Measurements from ENCODE around the gene STIMATE. TPM values are rescaled to one million over a fixed set of nuclear protein-coding genes. Genes with fewer than 3 reads are reported as not detected.

Gene STIMATE
- total RNA-seq, 3 donors from 2014 or later (not counting 1 experiment from before 2014, with no cell fraction given), result 24.6 to 35.0 (median 33.1) TPM

DNA sequence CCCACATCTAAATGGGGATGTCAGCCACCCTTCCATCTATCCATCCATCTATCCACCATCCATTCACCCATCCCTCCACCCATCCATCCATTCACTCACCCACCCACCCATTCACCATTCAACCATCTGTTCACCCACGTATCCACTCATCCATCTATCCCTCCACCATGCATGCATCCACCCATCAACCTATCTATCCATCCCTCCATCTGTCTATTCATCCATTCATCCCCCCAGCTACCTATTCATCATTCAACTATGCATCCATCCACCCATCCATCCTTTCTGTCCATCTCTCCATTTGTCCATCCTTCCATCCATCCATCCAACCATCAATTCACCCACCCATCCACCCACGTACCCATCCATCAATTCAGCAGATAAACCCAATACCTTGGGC is 88.2 kb downstream of the STIMATE start:
- Mint-ChIP-seq H3K4me1 (peaks cover 0 to 23% of the 10 kb centered on the region in 2 donors), H3K27me3 (ENCODE audit: low read depth in 2 of 2) (no peaks in the 10 kb centered on the region), H3K36me3 (no peaks in the 10 kb centered on the region), H3K9me3 (no peaks in the 10 kb centered on the region), H3K27ac (no peak overlapping the region), H3K4me3 (no peak overlapping the region)
- TF ChIP-seq CTCF (IDR thresholded peaks at IDR 0.05), result no peak
- Histone ChIP-seq H3K9me3 (ENCODE audit: control insufficient read depth, insufficient read depth, low read length) (no peaks in the 10 kb centered on the region), H3K36me3 (ENCODE audit: control insufficient read depth, insufficient read depth, low read length) (no peaks in the 10 kb centered on the region), H3K4me3 (ENCODE audit: low read length) (no peak overlapping the region), H3K4me1 (ENCODE audit: control insufficient read depth, insufficient read depth, low read length) (peaks cover 15% of the 10 kb centered on the region), H3K27me3 (ENCODE audit: control insufficient read depth, insufficient read depth, low read length) (no peaks in the 10 kb centered on the region), H3K27ac (ENCODE audit: low read length) (no peak overlapping the region)
- WGBS (ENCODE audit: insufficient coverage), result 75% methylated on average over 2 of the region's 2 CpGs
- intact Hi-C loops (cut with micrococcal nuclease), result no loop called here
- ATAC-seq, result no peak
- DNase-seq, result no peak

DNA sequence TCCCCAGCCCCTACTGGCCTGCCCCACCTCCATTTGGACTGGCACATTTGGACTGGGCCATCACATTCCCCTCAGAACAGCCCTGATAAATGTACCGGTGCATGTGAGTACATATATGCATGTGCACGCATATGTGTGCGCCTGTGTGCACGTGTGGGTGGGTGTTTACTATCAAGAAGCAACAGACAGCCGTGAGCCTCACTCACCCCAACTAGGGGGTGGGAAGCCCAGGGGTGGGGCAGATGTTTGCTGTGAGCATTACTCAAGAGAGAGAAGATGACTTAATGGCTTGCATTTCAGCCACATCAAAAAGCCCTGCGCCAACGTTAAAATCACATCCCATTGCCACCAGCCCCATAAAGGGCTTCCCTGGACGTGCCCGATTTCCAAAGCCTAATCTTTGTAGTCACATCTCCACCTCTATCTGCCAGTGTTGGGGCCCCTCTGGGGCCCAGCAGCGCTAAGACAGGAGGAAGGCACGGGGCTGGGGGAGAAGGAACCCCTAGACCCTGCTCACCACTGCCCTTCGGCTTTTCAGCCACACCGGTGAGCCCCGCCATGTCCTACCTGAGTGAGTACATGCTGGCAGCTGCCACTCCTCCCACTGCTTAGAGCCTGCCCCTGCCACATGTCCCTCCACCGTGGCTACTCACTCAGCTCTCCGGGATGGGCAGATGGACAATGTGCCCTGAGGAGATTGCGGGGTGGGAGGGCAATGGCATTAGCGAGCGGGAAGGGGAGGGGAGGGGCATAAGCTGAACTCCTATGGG is 91.9 kb downstream of the STIMATE start:
- Mint-ChIP-seq H3K27me3 (ENCODE audit: low read depth in 2 of 2) (no peaks in the 10 kb centered on the region), H3K9me3 (no peaks in the 10 kb centered on the region), H3K36me3 (no peaks in the 10 kb centered on the region), H3K27ac (no peak overlapping the region), H3K4me1 (peaks cover 0 to 23% of the 10 kb centered on the region in 2 donors), H3K4me3 (no peak overlapping the region)
- no peak for ATAC-seq
- Histone ChIP-seq H3K27me3 (ENCODE audit: control insufficient read depth, insufficient read depth, low read length) (no peaks in the 10 kb centered on the region), H3K36me3 (ENCODE audit: control insufficient read depth, insufficient read depth, low read length) (no peaks in the 10 kb centered on the region), H3K4me3 (ENCODE audit: low read length) (no peak overlapping the region), H3K4me1 (ENCODE audit: control insufficient read depth, insufficient read depth, low read length) (peaks cover 15% of the 10 kb centered on the region), H3K9me3 (ENCODE audit: control insufficient read depth, insufficient read depth, low read length) (no peaks in the 10 kb centered on the region), H3K27ac (ENCODE audit: low read length) (no peak overlapping the region)
- intact Hi-C loops (cut with micrococcal nuclease), result no loop called here
- no peak for TF ChIP-seq CTCF (IDR thresholded peaks at IDR 0.05)
- no peak for DNase-seq
- WGBS (ENCODE audit: insufficient coverage), result 92% methylated on average over 15 of the region's 19 CpGs

DNA sequence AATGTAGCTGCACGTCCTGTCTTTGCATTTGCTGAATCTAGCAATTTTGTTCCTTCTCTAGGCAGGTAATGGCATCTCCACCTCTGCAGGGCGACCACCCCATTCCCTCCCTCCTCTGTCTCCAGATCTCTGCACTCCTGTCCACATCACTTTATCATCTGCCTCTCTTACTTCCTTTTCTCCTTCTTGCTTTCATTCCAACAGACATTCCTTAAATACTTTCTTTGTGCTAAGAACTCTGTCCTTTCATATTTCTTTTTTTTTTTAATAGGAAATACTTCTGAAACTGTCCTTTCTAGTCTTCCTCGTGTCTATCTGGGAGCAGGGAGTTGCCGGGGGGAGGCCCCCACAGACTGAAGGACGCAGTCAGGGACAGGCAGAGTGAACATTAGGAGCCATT is 95.5 kb downstream of the STIMATE start:
- H3K36me3 Mint-ChIP-seq, result no peaks in the 10 kb centered on the region
- H3K4me1 Mint-ChIP-seq, result peaks cover 0 to 3% of the 10 kb centered on the region in 2 donors
- TF ChIP-seq CTCF (IDR thresholded peaks at IDR 0.05), result no peak
- Histone ChIP-seq H3K36me3 (ENCODE audit: control insufficient read depth, insufficient read depth, low read length) (no peaks in the 10 kb centered on the region), H3K9me3 (ENCODE audit: control insufficient read depth, insufficient read depth, low read length) (no peaks in the 10 kb centered on the region), H3K4me3 (ENCODE audit: low read length) (no peak overlapping the region), H3K27me3 (ENCODE audit: control insufficient read depth, insufficient read depth, low read length) (no peaks in the 10 kb centered on the region), H3K27ac (ENCODE audit: low read length) (no peak overlapping the region), H3K4me1 (ENCODE audit: control insufficient read depth, insufficient read depth, low read length) (peaks cover 2% of the 10 kb centered on the region)
- WGBS (ENCODE audit: insufficient coverage), result 82% methylated on average over 5 of the region's 5 CpGs
- no peak overlapping the region for H3K4me3 Mint-ChIP-seq
- H3K9me3 Mint-ChIP-seq, result no peaks in the 10 kb centered on the region
- intact Hi-C loops (cut with micrococcal nuclease), result no loop called here
- no peak overlapping the region for H3K27ac Mint-ChIP-seq
- no peak for ATAC-seq
- no peaks in the 10 kb centered on the region for H3K27me3 Mint-ChIP-seq (ENCODE audit: low read depth in 2 of 2)
- no peak for DNase-seq

GRCh38 chr3:52800079-52800478 is 97.3 kb downstream of the STIMATE start:
- Histone ChIP-seq H3K4me3 (ENCODE audit: low read length) (no peak overlapping the region), H3K27me3 (ENCODE audit: control insufficient read depth, insufficient read depth, low read length) (no peaks in the 10 kb centered on the region), H3K27ac (ENCODE audit: low read length) (no peak overlapping the region), H3K4me1 (ENCODE audit: control insufficient read depth, insufficient read depth, low read length) (no peaks in the 10 kb centered on the region), H3K9me3 (ENCODE audit: control insufficient read depth, insufficient read depth, low read length) (no peaks in the 10 kb centered on the region), H3K36me3 (ENCODE audit: control insufficient read depth, insufficient read depth, low read length) (no peaks in the 10 kb centered on the region)
- 97% methylated on average over 6 of the region's 7 CpGs for WGBS (ENCODE audit: insufficient coverage)
- Mint-ChIP-seq H3K27ac (no peak overlapping the region), H3K27me3 (ENCODE audit: low read depth in 2 of 2) (no peaks in the 10 kb centered on the region), H3K4me1 (peaks cover 0 to 4% of the 10 kb centered on the region in 2 donors), H3K36me3 (no peaks in the 10 kb centered on the region), H3K4me3 (no peak overlapping the region), H3K9me3 (no peaks in the 10 kb centered on the region)
- DNase-seq (no peak), ATAC-seq (no peak)
- intact Hi-C loops (cut with micrococcal nuclease), result no loop called here
- TF ChIP-seq CTCF (IDR thresholded peaks at IDR 0.05), result no peak

All from natural killer cell (primary cell).